GM12874 (cell line): ENCODE results near the gene RCAN3.

ENCODE experiments used
- TF ChIP-seq, protein P1 (sequence below): IDR thresholded peaks from 2 replicates; pipeline ENCODE4 v1.5.1; 2011; ENCODE audit warnings: low read depth, mild to moderate bottlenecking, control low read depth, low read length, moderate library complexity; ENCODE audit not compliant: insufficient read depth

Gene RCAN3

DNA sequence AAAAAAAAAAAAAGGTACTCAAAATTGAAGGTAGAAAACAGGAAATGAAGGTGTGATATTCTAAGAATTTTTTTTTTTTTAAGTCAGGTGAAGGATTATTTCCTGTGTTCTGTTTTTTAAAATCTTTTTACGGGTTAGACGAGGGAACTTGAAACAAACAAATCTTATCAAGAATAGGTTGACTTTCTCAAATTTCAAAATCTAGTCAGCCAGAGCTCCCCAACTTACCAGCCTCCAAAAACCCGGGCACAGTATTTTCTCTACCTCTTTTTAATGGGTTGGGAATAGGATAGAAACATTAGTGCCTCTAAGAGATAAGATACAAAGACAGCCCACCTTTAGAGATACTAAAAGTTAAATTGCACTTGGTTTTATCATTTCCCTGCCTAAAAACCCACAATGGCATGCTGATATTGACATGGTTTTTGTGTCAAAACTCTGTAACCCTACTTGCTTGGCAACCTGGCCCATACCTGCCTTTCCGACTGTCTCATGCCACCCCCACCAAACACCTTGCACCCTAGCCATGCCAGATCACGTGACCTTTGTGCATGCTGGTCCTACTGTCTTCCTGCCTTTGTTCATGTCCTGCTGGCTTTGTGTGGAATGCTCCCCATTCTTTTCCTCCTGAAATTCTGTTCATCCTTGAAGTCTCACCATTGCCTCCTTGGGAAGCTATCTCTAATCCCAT, 4.2 kb downstream of the RCAN3 start:
- TF ChIP-seq, protein P1, sequence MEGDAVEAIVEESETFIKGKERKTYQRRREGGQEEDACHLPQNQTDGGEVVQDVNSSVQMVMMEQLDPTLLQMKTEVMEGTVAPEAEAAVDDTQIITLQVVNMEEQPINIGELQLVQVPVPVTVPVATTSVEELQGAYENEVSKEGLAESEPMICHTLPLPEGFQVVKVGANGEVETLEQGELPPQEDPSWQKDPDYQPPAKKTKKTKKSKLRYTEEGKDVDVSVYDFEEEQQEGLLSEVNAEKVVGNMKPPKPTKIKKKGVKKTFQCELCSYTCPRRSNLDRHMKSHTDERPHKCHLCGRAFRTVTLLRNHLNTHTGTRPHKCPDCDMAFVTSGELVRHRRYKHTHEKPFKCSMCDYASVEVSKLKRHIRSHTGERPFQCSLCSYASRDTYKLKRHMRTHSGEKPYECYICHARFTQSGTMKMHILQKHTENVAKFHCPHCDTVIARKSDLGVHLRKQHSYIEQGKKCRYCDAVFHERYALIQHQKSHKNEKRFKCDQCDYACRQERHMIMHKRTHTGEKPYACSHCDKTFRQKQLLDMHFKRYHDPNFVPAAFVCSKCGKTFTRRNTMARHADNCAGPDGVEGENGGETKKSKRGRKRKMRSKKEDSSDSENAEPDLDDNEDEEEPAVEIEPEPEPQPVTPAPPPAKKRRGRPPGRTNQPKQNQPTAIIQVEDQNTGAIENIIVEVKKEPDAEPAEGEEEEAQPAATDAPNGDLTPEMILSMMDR, result no peak

DNA sequence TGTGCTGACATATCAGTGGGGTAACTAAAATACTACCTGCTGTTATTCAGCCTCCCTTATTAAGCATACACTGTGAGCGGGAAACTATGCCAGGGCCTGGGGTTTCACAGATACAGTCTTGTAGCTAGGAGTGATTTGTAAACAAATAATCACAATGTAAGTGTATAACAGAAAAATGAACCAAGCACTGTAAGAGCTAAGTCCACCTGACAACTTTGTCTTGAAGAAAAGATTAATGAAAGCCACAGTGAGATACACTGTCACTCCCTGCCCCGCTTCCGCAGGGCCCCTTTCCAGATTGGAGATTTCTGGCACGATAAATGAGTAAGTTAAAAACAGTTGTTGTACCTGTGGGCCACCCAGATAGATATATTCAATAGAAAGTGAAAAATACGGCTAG, 4.8 kb downstream of the RCAN3 start:
- TF ChIP-seq, protein P1, result no peak

DNA sequence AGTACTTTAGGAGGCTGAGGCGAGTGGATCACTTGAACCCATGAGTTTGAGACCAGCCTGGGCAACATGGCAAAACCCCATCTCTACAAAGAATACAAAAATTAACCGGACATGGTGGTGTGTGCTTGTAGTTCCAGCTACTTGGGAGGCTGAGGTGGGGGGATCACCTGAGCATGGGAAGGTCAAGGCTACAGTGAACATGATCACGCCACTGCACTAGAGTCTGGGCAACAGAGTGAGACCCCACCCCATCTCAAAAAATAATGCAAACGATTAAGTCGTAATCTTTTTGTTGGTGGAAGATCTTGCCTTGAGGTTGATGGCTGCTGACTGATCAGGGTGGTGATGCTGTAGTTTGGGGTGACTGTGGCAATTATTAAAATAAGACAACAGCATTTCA, 6.3 kb downstream of the RCAN3 start:
- TF ChIP-seq, protein P1, result no peak

DNA sequence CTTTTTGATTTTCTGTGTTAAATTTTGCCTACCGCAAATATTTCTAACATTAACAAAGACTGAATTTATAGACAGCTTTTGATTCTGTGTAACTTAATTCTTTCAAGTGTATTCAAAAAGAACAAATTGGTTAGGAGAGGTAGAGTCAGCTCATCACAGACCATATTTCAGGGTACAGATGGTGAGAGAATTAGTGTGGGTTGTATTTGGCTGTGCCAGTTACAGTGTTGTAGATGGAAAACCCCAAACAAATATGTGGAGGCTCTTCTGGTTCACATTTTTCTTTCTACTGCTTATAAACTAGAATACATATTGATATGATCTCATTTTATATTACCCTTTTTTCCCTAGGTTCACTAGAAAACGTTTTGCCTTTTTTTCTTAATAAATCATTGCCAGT, 11.1 kb downstream of the RCAN3 start:
- TF ChIP-seq, protein P1, result no peak

- TF ChIP-seq, protein P1, result no peak
Observed at GRCh38 chr1:24514946-24515345, 12.3 kb downstream of the RCAN3 start.

- TF ChIP-seq, protein P1, result no peak
Observed at GRCh38 chr1:24516506-24516905, 13.9 kb downstream of the RCAN3 start.

DNA sequence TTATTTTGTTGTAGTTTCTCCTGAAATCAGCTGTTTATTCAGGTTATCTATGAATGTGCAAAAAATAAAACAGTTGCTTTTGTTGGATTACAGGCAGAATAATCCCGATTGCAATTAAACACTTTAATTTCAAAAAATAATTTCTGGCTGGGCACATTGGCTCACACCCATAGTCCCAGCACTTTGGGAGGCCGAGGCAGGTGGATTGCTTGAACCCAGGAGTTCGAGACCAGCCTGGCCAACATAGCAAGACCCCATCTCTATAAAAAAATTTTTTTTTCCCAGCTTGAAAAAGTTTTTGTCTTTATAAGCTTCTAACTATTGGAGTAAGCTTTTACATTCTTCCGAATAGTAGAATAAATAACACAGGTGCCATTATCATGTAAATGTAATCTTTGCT, 15.3 kb downstream of the RCAN3 start:
- TF ChIP-seq, protein P1, result no peak
